ENCODE results near the gene SLC16A12.

- TF ChIP-seq, protein P1, sequence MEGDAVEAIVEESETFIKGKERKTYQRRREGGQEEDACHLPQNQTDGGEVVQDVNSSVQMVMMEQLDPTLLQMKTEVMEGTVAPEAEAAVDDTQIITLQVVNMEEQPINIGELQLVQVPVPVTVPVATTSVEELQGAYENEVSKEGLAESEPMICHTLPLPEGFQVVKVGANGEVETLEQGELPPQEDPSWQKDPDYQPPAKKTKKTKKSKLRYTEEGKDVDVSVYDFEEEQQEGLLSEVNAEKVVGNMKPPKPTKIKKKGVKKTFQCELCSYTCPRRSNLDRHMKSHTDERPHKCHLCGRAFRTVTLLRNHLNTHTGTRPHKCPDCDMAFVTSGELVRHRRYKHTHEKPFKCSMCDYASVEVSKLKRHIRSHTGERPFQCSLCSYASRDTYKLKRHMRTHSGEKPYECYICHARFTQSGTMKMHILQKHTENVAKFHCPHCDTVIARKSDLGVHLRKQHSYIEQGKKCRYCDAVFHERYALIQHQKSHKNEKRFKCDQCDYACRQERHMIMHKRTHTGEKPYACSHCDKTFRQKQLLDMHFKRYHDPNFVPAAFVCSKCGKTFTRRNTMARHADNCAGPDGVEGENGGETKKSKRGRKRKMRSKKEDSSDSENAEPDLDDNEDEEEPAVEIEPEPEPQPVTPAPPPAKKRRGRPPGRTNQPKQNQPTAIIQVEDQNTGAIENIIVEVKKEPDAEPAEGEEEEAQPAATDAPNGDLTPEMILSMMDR (IDR thresholded peaks at IDR 0.05; ENCODE audit: low read depth, low read length, missing input control) = no peak
- TF ChIP-seq RXRA (IDR thresholded peaks at IDR 0.05) = no peak
- no peak for TF ChIP-seq MAX (IDR thresholded peaks at IDR 0.05)
- TF ChIP-seq RAD21 (IDR thresholded peaks at IDR 0.05) = no peak
- TF ChIP-seq, protein P2, sequence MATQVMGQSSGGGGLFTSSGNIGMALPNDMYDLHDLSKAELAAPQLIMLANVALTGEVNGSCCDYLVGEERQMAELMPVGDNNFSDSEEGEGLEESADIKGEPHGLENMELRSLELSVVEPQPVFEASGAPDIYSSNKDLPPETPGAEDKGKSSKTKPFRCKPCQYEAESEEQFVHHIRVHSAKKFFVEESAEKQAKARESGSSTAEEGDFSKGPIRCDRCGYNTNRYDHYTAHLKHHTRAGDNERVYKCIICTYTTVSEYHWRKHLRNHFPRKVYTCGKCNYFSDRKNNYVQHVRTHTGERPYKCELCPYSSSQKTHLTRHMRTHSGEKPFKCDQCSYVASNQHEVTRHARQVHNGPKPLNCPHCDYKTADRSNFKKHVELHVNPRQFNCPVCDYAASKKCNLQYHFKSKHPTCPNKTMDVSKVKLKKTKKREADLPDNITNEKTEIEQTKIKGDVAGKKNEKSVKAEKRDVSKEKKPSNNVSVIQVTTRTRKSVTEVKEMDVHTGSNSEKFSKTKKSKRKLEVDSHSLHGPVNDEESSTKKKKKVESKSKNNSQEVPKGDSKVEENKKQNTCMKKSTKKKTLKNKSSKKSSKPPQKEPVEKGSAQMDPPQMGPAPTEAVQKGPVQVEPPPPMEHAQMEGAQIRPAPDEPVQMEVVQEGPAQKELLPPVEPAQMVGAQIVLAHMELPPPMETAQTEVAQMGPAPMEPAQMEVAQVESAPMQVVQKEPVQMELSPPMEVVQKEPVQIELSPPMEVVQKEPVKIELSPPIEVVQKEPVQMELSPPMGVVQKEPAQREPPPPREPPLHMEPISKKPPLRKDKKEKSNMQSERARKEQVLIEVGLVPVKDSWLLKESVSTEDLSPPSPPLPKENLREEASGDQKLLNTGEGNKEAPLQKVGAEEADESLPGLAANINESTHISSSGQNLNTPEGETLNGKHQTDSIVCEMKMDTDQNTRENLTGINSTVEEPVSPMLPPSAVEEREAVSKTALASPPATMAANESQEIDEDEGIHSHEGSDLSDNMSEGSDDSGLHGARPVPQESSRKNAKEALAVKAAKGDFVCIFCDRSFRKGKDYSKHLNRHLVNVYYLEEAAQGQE (IDR thresholded peaks at IDR 0.05) = no peak
- no peak for TF ChIP-seq ATF3 (IDR thresholded peaks at IDR 0.05)
- no peak for TF ChIP-seq JUND (IDR thresholded peaks at IDR 0.05)
- no peak for TF ChIP-seq EGR1 (IDR thresholded peaks at IDR 0.05; ENCODE audit: low read depth in 2 of 2)
Measured at GRCh38 chr10:89548673-89549072, 13.3 kb upstream of the SLC16A12 start.

All from liver (tissue), 3 donors.